Stimulated activated CD8-positive, alpha-beta memory T cell treated with anti-CD3 and anti-CD28 coated beads, Interleukin-7, amount 100 ng/mL, for 24 hours (primary cell): ENCODE data around the gene CD46.

Source experiments
- DNase-seq: peaks from one replicate; pipeline ENCODE4 v3.0.0-alpha.2; 2020; ENCODE audit warnings: low read depth

Gene CD46

GRCh38 chr1:207814469-207814868 lies 62.6 kb downstream of the CD46 start:
- no peak for DNase-seq

DNA sequence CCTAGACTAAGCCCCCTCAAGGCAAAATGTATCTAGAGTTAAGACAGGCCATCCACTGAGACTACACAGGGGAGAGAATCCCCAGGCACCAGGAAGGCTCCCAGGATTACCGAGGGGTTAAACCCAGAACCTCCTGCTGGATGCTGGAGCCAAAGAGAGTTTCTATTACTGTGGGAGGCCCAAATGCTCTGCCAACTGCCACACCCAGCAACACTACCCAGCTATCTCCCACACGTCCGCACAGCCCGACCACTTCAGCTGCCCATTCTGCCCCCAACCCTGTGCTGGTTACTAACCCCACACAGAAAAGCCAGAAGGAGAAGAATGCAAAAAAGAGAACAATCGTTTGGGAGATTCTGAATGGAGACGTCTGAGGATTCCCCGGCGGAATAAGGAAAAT lies 63.6 kb downstream of the CD46 start:
- DNase-seq = no peak

DNA sequence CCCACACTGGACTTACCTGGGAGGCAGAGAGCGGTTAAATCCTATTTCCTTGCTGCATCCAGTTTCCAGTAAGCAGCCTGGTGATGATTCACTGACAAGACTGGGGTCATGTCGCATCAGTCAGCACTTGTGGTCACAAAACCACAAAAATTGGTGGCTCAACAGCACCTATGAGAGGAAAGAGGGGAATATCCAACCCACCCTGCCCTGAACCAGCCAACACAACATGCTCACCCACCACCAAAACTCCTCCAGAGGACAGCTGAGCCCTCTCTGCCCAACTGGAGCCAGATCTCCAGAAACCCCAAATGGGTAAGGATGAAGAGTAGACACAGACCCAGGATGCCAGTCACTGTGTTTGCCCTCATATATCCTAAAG lies 64.0 kb downstream of the CD46 start:
- DNase-seq = no peak

DNA sequence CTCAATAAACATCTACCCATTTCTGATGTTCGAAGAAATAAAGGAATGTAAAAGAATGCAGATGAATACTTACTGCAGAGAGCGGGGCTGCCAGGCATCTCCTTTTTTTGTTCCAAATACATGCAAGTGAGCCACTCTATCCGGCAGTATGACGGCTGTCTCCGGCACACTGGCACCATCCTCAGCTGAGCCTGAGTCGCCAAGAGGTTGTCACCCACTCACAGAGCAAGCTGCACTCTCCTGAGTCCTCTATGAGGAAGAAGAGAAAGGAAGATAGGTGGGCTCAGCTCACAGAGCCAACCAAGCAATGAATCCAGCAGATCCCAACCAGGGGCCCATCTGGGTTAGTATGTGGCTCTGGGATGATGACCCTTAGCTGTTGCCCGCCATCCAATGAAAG lies 65.3 kb downstream of the CD46 start:
- no peak for DNase-seq

GRCh38 chr1:207817778-207818751 lies 66.2 kb downstream of the CD46 start:
- DNase-seq = no peak

- no peak for DNase-seq
These were observed 67.2 kb downstream of the CD46 start for GRCh38 chr1:207818971-207819451.

DNA sequence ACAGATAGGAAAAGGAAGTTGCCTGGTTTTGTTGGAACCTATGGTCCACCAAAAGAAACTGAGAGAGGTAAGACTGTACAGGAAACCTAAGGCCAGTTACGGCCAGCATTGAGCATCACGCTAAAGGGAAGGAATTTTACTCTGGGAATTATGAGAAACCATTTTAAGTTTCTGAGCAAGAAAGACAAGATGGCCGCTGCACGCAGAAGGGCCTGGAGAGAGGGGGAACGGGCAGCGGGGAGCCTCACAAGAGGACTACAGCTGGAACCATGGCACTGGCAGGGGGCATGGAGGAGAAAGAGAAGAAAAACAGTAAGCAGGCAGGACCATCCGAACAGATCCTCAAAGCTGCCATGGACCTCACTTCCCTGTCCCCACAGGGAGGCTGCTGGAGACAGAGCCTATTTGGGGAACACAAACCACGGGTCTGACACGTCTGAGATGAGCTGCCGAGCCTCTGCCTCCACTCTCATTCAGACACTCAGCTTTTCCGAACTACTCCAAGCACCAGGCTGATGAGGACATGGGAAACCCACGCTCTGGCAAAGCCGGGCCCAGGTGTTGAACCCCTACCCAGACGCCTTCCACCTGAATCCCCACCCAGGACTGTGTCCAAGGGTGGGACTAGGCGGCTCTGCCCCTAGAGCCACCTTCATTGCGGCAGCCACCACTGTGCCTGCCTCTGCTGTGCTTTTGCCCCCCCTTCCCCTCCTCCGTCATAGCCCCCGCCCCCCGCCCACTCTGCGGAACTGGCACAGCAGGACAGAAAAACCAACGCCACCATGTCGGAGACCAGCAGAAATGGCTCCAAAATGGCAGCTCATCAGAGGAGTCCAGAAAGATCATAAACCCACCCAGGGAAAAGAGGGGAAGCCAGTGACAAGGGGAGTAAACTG lies 69.0 kb downstream of the CD46 start:
- no peak for DNase-seq

DNA sequence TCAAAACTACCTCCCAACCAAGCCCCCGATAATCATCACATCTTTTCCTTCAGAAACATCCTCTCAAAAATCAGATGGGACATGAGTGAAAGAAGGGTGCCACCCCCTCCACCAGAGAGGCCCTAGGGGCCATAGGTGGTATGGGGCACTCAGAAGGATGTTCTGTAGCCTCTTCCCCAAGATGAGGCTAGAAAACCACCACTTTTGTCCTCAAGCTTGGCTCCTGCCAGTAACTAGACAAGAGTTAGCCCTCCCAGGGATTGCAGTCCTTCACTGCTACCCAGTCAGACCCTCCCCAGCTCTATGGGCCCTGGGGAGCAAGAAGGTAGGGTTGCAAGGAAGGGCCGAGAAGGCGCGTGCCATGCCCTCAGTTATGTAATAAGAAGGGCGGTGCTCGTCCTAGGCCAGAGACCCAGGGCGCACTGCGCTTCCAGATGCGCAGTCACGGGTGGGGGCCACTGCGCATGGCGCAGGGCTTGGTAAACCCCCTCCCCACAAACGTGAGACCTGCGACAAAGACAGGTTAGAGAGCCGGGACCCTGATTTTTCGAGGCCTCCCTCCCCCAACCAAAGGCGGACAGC lies 69.7 kb downstream of the CD46 start:
- DNase-seq = no peak

DNA sequence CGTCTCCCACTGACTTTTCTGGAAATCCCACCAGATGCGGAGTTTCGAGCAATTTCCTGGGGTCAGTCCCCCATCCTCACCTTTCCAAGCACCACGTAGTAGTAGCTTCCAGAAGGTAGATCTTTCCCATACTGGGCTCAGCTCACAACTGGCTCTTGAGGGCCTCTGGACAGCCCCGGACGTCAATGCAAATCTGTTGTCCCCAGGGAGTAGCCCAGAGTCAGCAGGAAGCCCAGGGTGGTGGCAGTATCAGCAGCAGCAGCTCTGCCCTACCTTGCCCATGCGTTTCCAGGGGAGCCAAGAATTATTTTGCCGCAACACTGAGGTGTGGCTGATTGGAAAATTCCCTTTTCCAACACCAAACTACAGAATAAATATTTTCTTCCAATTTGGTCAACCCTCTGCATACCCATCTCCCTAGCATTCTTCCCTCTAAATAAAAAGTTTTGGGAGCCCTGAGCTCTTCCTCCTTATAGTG lies 70.3 kb downstream of the CD46 start:
- no peak for DNase-seq

DNA sequence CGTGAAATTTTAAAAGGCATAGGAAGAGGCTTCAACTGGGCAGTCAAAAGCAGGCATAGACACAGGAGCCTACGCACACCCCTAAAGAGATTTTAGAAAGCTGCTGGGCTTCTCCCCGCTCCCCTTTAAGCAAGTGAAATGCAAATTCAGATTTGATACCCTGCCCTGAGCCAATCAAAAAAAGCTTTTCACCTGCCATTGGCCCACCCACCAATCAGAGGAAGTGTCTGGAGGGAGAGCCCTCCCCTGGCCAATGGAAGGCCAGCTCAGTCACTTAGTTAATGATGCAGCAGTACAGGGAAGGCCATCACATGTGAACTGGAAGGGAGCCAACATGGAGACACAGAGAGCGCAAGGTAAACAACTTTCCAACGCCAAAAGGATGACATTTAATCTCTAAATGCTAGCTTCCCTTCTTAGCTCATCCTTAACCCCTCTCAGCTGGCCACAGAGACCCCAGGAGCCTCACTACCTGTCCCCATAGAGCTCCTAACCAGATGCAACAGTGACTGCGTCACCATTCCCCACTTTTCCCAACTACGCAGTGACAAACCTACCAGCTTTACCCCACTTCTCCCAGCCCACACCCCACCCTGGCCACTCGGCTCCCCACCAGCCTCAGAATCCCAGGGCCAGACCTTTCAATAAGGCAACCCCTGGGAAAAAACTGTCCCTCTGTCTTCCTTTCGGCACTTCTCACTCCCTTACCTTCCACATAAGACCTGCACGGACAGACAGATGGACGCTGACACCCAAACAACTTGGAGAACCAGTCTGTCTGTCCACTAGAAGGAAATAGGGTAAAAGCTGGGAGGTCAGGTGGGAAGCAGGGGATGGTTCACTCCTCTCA lies 71.0 kb downstream of the CD46 start:
- DNase-seq = no peak

DNA sequence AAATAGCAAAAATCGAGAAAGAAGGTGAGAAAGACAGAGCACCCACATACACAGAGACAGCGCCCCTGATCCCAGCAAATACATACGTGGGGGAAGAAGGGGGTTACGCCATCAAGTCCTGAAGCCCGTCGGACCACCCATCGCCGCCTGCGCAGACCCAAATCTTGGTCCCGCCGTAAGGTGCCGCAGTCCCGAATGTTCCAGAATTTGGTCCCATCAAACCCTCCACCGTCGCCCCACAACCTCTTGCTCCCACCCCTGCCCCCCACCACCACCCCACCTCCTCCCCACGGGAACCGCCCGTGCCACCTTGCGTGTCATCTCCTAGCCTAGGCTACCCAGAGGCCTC lies 71.7 kb downstream of the CD46 start:
- DNase-seq = no peak

GRCh38 chr1:207823880-207824566 lies 72.2 kb downstream of the CD46 start:
- DNase-seq = no peak

DNA sequence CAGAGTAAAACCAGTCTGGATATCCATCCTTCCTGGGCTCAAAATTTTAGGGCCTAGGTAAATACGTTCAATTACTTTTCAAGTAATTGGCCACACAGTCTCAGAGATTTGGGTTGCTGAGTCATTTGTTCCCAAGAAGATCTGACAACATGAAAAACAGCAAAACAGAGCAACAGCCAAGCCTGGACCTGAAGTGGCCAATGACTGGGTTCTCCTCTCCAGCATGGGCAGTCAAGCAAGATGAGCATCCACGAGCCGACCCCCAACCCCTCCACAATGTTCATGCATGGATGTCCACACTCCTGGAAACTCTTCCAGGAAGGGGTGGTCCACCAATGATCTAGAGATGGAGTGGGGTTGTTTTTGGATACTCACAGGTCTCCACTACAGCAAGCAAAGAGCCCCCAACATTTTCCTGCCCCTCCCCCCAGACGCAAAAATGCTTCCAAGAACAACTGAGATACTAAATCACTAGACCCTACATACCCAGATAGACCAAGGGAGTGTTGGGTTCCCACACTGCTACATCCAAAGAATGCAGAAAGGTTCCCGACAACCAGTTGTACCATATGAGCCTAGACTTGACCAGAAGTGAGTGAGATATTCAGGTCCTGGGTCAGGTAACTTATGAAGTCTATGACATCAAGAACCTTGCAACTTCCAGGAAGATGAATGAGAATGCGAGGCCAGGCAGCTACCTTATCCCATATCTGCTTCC lies 73.0 kb downstream of the CD46 start:
- no peak for DNase-seq

DNA sequence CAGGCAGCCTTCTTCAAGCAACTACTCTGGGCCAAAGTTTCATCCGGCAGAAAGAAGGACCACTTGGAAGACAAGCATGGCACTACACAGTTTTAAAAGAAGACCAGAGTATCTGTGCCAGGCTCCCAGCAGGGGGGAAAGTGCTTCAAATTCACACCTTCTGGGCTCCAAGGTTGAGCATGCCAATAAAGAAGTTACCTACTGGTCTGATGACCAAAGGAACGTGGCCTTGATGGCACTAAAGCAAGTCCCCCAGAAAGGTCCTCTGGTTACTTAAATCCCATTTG lies 73.5 kb downstream of the CD46 start:
- no peak for DNase-seq

- DNase-seq = peak; percentile 64
These were observed 74.1 kb downstream of the CD46 start for GRCh38 chr1:207825719-207826556.

GRCh38 chr1:207826557-207827487 lies 75.0 kb downstream of the CD46 start:
- no peak for DNase-seq

DNA sequence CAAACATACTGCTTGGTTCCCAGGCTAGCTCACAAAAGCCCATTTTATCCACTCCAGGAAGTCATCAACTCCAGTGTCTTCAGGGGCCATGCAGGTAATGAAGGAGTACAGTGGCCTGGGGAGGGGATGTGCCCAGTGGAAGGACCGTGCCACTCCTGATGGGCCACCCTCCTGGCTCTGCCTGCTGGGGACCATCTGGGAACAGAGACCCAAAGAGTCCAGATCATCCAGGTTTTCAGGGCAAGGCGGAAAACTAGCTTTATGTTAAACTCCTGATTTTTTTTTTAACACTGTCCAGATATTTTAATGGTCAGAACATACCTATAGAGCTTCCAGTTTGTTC lies 75.6 kb downstream of the CD46 start:
- no peak for DNase-seq

DNA sequence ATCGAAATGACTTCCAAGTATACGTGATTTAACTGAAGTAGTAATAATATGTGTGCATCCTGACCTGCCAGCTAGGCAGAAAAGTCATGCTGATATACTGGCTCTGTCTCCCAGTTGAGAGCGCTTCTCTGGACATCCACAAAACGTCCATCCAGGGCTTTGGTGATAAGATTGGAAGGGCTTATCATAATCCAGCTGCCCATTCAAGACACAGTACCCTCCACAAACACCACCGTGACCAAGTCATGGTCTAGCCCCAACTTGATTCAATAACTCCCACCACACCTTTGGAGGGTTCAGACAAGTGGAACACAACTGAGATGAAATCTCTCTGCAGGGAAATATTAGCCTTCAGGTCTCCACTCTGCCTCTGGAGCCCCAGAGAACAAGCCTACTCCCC lies 76.2 kb downstream of the CD46 start:
- DNase-seq = no peak
